Measurements from ENCODE around the gene SLC16A6. TPM values are rescaled to one million over a fixed set of nuclear protein-coding genes. Genes with fewer than 3 reads are reported as not detected.
A peak's percentile ranks its signal among the peaks of the same experiment; 100 is the strongest.
"Not testable (repeated sequence)": the region's sequence is repeated elsewhere in the genome, so short reads cannot be mapped to it uniquely, and the experiment has no call there.

SLC16A6 gene
- total RNA-seq, 2 experiments from 2014 or later, result 5.6 to 6.8 TPM

- no peaks in the 10 kb centered on the region for H3K27me3 Mint-ChIP-seq
- ChIA-PET POLR2A (no interaction called here), CTCF (interaction anchor here (0.6 to 2.7 kb wide), 6 partner anchors 9 to 115 kb away, joined by 3 to 14 read pairs (median 4); no protein-coding TSS in a partner anchor)
- no peak for DNase-seq
- peaks cover 26% of the 10 kb centered on the region for H3K4me1 Mint-ChIP-seq
- H3K4me3 Mint-ChIP-seq, result no peak overlapping the region
- H3K27ac Mint-ChIP-seq, result no peak overlapping the region
- no peaks in the 10 kb centered on the region for H3K9me3 Mint-ChIP-seq
- H3K36me3 Mint-ChIP-seq (ENCODE audit: low read depth), result peaks cover 5% of the 10 kb centered on the region
Measured at GRCh38 chr17:68320943-68321555, 30.1 kb upstream of the SLC16A6 start.

GRCh38 chr17:68320311-68320865 lies 29.5 kb upstream of the SLC16A6 start:
- ChIA-PET CTCF (interaction anchor here (1.0 to 2.7 kb wide), 5 partner anchors 7 to 27 kb away, joined by 3 to 14 read pairs (median 3); no protein-coding TSS in a partner anchor), POLR2A (no interaction called here)
- Mint-ChIP-seq H3K36me3 (ENCODE audit: low read depth) (peaks cover 8% of the 10 kb centered on the region), H3K27me3 (no peaks in the 10 kb centered on the region), H3K27ac (no peak overlapping the region), H3K4me1 (peaks cover 28% of the 10 kb centered on the region), H3K9me3 (no peaks in the 10 kb centered on the region), H3K4me3 (no peak overlapping the region)
- no peak for DNase-seq

- peaks cover 2% of the 10 kb centered on the region for H3K9me3 Mint-ChIP-seq
- peaks cover 31% of the 10 kb centered on the region for H3K4me1 Mint-ChIP-seq
- no peak overlapping the region for H3K27ac Mint-ChIP-seq
- H3K27me3 Mint-ChIP-seq, result no peaks in the 10 kb centered on the region
- POLR2A ChIA-PET, result no interaction called here
- CTCF ChIA-PET, result interaction anchor here (1.0 to 2.7 kb wide), 6 partner anchors 8 to 30 kb away, joined by 3 to 14 read pairs (median 3); no protein-coding TSS in a partner anchor
- peaks cover 6% of the 10 kb centered on the region for H3K36me3 Mint-ChIP-seq (ENCODE audit: low read depth)
- no peak overlapping the region for H3K4me3 Mint-ChIP-seq
- DNase-seq, result no peak
Measured at GRCh38 chr17:68319410-68320162, 28.7 kb upstream of the SLC16A6 start.

GRCh38 chr17:68318103-68318991 lies 27.4 kb upstream of the SLC16A6 start:
- peak overlapping the region; percentile 37 for H3K27ac Mint-ChIP-seq
- peaks cover 2% of the 10 kb centered on the region for H3K9me3 Mint-ChIP-seq
- no peak for DNase-seq
- peaks cover 7% of the 10 kb centered on the region for H3K36me3 Mint-ChIP-seq (ENCODE audit: low read depth)
- H3K4me3 Mint-ChIP-seq, result no peak overlapping the region
- H3K4me1 Mint-ChIP-seq, result peaks cover 29% of the 10 kb centered on the region
- H3K27me3 Mint-ChIP-seq, result no peaks in the 10 kb centered on the region
- POLR2A ChIA-PET, result no interaction called here
- CTCF ChIA-PET, result interaction anchor here (0.6 to 2.7 kb wide), 2 partner anchors 12 to 43 kb away, joined by 3 to 14 read pairs; no protein-coding TSS in a partner anchor

GRCh38 chr17:68317458-68317857 lies 26.5 kb upstream of the SLC16A6 start:
- Mint-ChIP-seq H3K4me3 (no peak overlapping the region), H3K9me3 (peaks cover 2% of the 10 kb centered on the region), H3K36me3 (ENCODE audit: low read depth) (peaks cover 7% of the 10 kb centered on the region), H3K27me3 (no peaks in the 10 kb centered on the region), H3K4me1 (peaks cover 36% of the 10 kb centered on the region), H3K27ac (no peak overlapping the region)
- no peak for DNase-seq
- POLR2A ChIA-PET, result no interaction called here
- CTCF ChIA-PET, result interaction anchor here (0.6 to 6.0 kb wide), 2 partner anchors 7 to 55 kb away, joined by 3 to 24 read pairs; no protein-coding TSS in a partner anchor

- POLR2A ChIA-PET, result no interaction called here
- Mint-ChIP-seq H3K27me3 (no peaks in the 10 kb centered on the region), H3K4me1 (peaks cover 49% of the 10 kb centered on the region), H3K36me3 (ENCODE audit: low read depth) (peaks cover 13% of the 10 kb centered on the region), H3K4me3 (no peak overlapping the region), H3K27ac (peak overlapping the region; percentile 11), H3K9me3 (peaks cover 2% of the 10 kb centered on the region)
- CTCF ChIA-PET, result interaction anchor here (1.4 to 6.0 kb wide), 3 partner anchors 9 to 83 kb away, joined by 4 to 24 read pairs (median 4); no protein-coding TSS in a partner anchor
- no peak for DNase-seq
Measured at GRCh38 chr17:68315930-68316329, 25.0 kb upstream of the SLC16A6 start.

GRCh38 chr17:68314916-68315535 lies 24.1 kb upstream of the SLC16A6 start:
- Mint-ChIP-seq H3K27me3 (no peaks in the 10 kb centered on the region), H3K27ac (peak overlapping the region; percentile 89), H3K4me3 (peak overlapping the region; percentile 42), H3K9me3 (peaks cover 2% of the 10 kb centered on the region), H3K4me1 (peaks cover 58% of the 10 kb centered on the region), H3K36me3 (ENCODE audit: low read depth) (peaks cover 12% of the 10 kb centered on the region)
- ChIA-PET POLR2A (no interaction called here), CTCF (interaction anchor here (0.5 to 6.0 kb wide), 8 partner anchors 10 to 257 kb away, joined by 3 to 24 read pairs (median 3); no protein-coding TSS in a partner anchor)
- peak; percentile 35 for DNase-seq

- DNase-seq, result peak; percentile 68
- Mint-ChIP-seq H3K27ac (peak overlapping the region; percentile 79), H3K27me3 (no peaks in the 10 kb centered on the region), H3K9me3 (peaks cover 2% of the 10 kb centered on the region), H3K4me1 (peaks cover 65% of the 10 kb centered on the region), H3K36me3 (ENCODE audit: low read depth) (peaks cover 24% of the 10 kb centered on the region), H3K4me3 (no peak overlapping the region)
- ChIA-PET CTCF (interaction anchor here (1.2 kb wide), 1 partner anchor 38 kb away, joined by 5 read pairs; no protein-coding TSS in a partner anchor), POLR2A (no interaction called here)
Measured at GRCh38 chr17:68310152-68310551, 19.2 kb upstream of the SLC16A6 start.

- H3K27ac Mint-ChIP-seq, POLR2A ChIA-PET, H3K4me3 Mint-ChIP-seq, H3K27me3 Mint-ChIP-seq, H3K9me3 Mint-ChIP-seq, DNase-seq: not testable (repeated sequence)
- peaks cover 24% of the 10 kb centered on the region for H3K36me3 Mint-ChIP-seq (ENCODE audit: low read depth)
- H3K4me1 Mint-ChIP-seq, result peaks cover 59% of the 10 kb centered on the region
- CTCF ChIA-PET, result interaction anchor here (0.6 to 1.7 kb wide), 3 partner anchors 12 to 177 kb away, joined by 3 to 5 read pairs (median 3); no protein-coding TSS in a partner anchor
Measured at GRCh38 chr17:68309066-68309670, 18.2 kb upstream of the SLC16A6 start.

- H3K27ac Mint-ChIP-seq, H3K4me3 Mint-ChIP-seq, DNase-seq, POLR2A ChIA-PET, H3K27me3 Mint-ChIP-seq, H3K9me3 Mint-ChIP-seq: not testable (repeated sequence)
- CTCF ChIA-PET, result interaction anchor here (1.4 to 1.7 kb wide), 2 partner anchors 12 to 128 kb away, joined by 3 read pairs; no protein-coding TSS in a partner anchor
- Mint-ChIP-seq H3K4me1 (peaks cover 55% of the 10 kb centered on the region), H3K36me3 (ENCODE audit: low read depth) (peaks cover 22% of the 10 kb centered on the region)
Measured at GRCh38 chr17:68308486-68308885, 17.6 kb upstream of the SLC16A6 start.

- Mint-ChIP-seq H3K9me3 (no peaks in the 10 kb centered on the region), H3K27ac (no peak overlapping the region), H3K4me3 (no peak overlapping the region), H3K4me1 (peaks cover 49% of the 10 kb centered on the region), H3K27me3 (no peaks in the 10 kb centered on the region), H3K36me3 (ENCODE audit: low read depth) (peaks cover 22% of the 10 kb centered on the region)
- CTCF ChIA-PET, result interaction anchor here (1.4 to 1.7 kb wide), 2 partner anchors 11 to 129 kb away, joined by 3 read pairs; no protein-coding TSS in a partner anchor
- DNase-seq, result no peak
- POLR2A ChIA-PET, result no interaction called here
Measured at GRCh38 chr17:68307443-68307842, 16.5 kb upstream of the SLC16A6 start.

All from activated CD4-positive, alpha-beta T cell treated with anti-CD3 and anti-CD28 coated beads, Interleukin-2, amount 10 ng/mL, durations not matched to agents 7 days and 5 days (primary cell).